Measurements from ENCODE around the gene LRRC59. TPM values are rescaled to one million over a fixed set of nuclear protein-coding genes. Genes with fewer than 3 reads are reported as not detected.

The LRRC59 gene
- total RNA-seq, 1 experiment from 2014 or later = 221 TPM

DNA sequence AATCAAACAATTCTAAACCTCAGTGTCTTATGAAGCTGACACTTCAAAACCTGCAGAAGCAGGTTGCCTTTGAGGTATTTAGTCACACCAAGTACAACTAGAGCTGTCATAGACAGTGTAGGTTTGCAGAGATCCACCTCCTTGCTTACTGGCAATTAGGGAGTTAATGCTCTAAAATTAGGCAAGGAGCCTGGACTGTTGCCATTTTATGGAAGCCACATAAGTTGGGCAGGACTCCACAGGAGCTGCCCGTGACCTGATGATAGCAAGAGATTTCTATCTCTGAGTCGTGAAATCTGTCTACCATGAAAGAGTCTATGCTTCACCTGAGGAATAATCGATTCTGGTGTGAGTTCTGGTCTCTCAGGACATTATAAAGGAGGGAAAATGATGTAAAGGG lies 15.4 kb downstream of the LRRC59 start:
- H2AFZ ChIP-seq (ENCODE audit: low read depth, low read length, poor library complexity, severe bottlenecking) = no peak overlapping the region
- no TSS peak for BruUV-seq (replicated peaks)
- peaks cover 56 to 80% of the 10 kb centered on the region in 2 experiments for H3K36me3 ChIP-seq (ENCODE audit: control insufficient read depth in 1 of 2, insufficient read depth in 2 of 2, low read length in 2 of 2)
- H3K4me2 ChIP-seq (ENCODE audit: low read length) = no peak overlapping the region
- no peaks in the 10 kb centered on the region for H3K27me3 ChIP-seq (ENCODE audit: insufficient read depth, low read length)
- H3K4me1 ChIP-seq (ENCODE audit: control insufficient read depth in 1 of 2, insufficient read depth in 2 of 2, low read length in 2 of 2) = no peaks in the 10 kb centered on the region
- TF ChIP-seq JUND (IDR thresholded peaks at IDR 0.05) = no peak
- TF ChIP-seq SP1 (IDR thresholded peaks at IDR 0.05; ENCODE audit: low read depth) = no peak
- TF ChIP-seq, protein P1, sequence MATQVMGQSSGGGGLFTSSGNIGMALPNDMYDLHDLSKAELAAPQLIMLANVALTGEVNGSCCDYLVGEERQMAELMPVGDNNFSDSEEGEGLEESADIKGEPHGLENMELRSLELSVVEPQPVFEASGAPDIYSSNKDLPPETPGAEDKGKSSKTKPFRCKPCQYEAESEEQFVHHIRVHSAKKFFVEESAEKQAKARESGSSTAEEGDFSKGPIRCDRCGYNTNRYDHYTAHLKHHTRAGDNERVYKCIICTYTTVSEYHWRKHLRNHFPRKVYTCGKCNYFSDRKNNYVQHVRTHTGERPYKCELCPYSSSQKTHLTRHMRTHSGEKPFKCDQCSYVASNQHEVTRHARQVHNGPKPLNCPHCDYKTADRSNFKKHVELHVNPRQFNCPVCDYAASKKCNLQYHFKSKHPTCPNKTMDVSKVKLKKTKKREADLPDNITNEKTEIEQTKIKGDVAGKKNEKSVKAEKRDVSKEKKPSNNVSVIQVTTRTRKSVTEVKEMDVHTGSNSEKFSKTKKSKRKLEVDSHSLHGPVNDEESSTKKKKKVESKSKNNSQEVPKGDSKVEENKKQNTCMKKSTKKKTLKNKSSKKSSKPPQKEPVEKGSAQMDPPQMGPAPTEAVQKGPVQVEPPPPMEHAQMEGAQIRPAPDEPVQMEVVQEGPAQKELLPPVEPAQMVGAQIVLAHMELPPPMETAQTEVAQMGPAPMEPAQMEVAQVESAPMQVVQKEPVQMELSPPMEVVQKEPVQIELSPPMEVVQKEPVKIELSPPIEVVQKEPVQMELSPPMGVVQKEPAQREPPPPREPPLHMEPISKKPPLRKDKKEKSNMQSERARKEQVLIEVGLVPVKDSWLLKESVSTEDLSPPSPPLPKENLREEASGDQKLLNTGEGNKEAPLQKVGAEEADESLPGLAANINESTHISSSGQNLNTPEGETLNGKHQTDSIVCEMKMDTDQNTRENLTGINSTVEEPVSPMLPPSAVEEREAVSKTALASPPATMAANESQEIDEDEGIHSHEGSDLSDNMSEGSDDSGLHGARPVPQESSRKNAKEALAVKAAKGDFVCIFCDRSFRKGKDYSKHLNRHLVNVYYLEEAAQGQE (IDR thresholded peaks at IDR 0.05; ENCODE audit: low read depth) = no peak
- no peak for TF ChIP-seq ATF3 (IDR thresholded peaks at IDR 0.05)
- TF ChIP-seq POLR2AphosphoS5 (IDR thresholded peaks at IDR 0.05; ENCODE audit: low read depth, low read length) = 0 out of 2 replicates have a peak, but pooled peaks have one; percentile 6
- no peak for TF ChIP-seq ZNF274 (IDR thresholded peaks at IDR 0.05; ENCODE audit: low read depth, low read length)
- 0 out of 2 replicates have a peak, but pooled peaks have one; percentile 18 for TF ChIP-seq CEBPB (IDR thresholded peaks at IDR 0.05; ENCODE audit: low read depth)
- no peak for TF ChIP-seq TCF7L2 (IDR thresholded peaks at IDR 0.05; ENCODE audit: borderline replicate concordance, extremely low read depth, insufficient read depth, insufficient read length)
- TF ChIP-seq SRF (IDR thresholded peaks at IDR 0.05; ENCODE audit: low read depth) = no peak
- no peak for TF ChIP-seq EZH2 (IDR thresholded peaks at IDR 0.05)
- TF ChIP-seq RAD21 (IDR thresholded peaks at IDR 0.05; ENCODE audit: low read depth) = no peak
- intact Hi-C loops (cut with micrococcal nuclease) = no loop called here
- H3K9me3 ChIP-seq (ENCODE audit: control insufficient read depth in 1 of 2, insufficient read depth in 1 of 2, low read depth in 1 of 2, low read length in 2 of 2) = no peaks in the 10 kb centered on the region
- no peak overlapping the region for H3K9ac ChIP-seq (ENCODE audit: low read length)
- no peak overlapping the region for H3K4me3 ChIP-seq (replicated peaks in 1 of 2; ENCODE audit: low read depth in 1 of 2, low read length in 2 of 2)
- no peaks in the 10 kb centered on the region for H3K9me2 ChIP-seq (ENCODE audit: insufficient read depth)
- ChIA-PET CTCF (interaction anchor here (2.0 kb wide), 1 partner anchor 15 kb away, joined by 11 read pairs; the partner anchor contains the start of gene LRRC59), POLR2A (interaction anchor here (1.4 to 1.7 kb wide), 4 partner anchors 9 to 20 kb away, joined by 3 to 6 read pairs (median 4); partner anchors contain the start of gene LRRC59), RAD21 (ENCODE audit: low non-redundant PET in 1 of 2, low total read pairs in 2 of 2, uncharacterized antibody in 2 of 2, unreplicated experiment in 2 of 2) (no interaction called here)
- no peak overlapping the region for H3K27ac ChIP-seq (ENCODE audit: low read depth, low read length)
- H4K20me1 ChIP-seq (ENCODE audit: insufficient read depth) = no peaks in the 10 kb centered on the region
- DNase-seq (ENCODE audit: low read depth, low spot score) (no peak), ATAC-seq (no peak)
- peaks cover 26% of the 10 kb centered on the region for H3K79me2 ChIP-seq (ENCODE audit: insufficient read depth, low read length)
